Duodenal mucosa (tissue), 2 donors: ENCODE results near the gene NEO1.

Experiments used
- H3K27ac ChIP-seq: one replicate; pipeline ENCODE4 v1.7.0; 2013; ENCODE audit warnings: low read depth, low read length
- H3K27me3 ChIP-seq, 2 donors: one replicate each; pipeline ENCODE4 v1.7.0; 2013; ENCODE audit warnings: low read length in 2 of 2, control low read depth in 1 of 2; ENCODE audit not compliant: insufficient read depth in 2 of 2, control insufficient read depth in 1 of 2
- H3K36me3 ChIP-seq, 2 donors: one replicate each; pipeline ENCODE4 v1.7.0; 2013; ENCODE audit warnings: low read length in 2 of 2, control low read depth in 1 of 2; ENCODE audit not compliant: insufficient read depth in 2 of 2, control insufficient read depth in 1 of 2
- H3K4me1 ChIP-seq, 2 donors: one replicate each; pipeline ENCODE4 v1.7.0; 2013; ENCODE audit warnings: low read length in 2 of 2, control low read depth in 1 of 2; ENCODE audit not compliant: insufficient read depth in 2 of 2, control insufficient read depth in 1 of 2
- H3K4me3 ChIP-seq, 2 donors: one replicate each; pipeline ENCODE4 v1.7.0; 2013; ENCODE audit warnings: low read length in 2 of 2, low read depth in 1 of 2
- H3K9ac ChIP-seq, 2 donors: one replicate each; pipeline ENCODE4 v1.7.0; 2013; ENCODE audit warnings: low read length in 2 of 2, low read depth in 1 of 2
- H3K9me3 ChIP-seq, 2 donors: one replicate each; pipeline ENCODE4 v1.7.0; 2013; ENCODE audit warnings: low read length in 2 of 2, control low read depth in 1 of 2; ENCODE audit not compliant: control insufficient read depth in 1 of 2

The NEO1 gene

GRCh38 chr15:73341886-73342600, 289.8 kb downstream of the NEO1 start:
- no peak overlapping the region for H3K4me3 ChIP-seq
- H3K9ac ChIP-seq, result no peak overlapping the region
- H3K27ac ChIP-seq, result no peak overlapping the region
- H3K36me3 ChIP-seq, result no peaks in the 10 kb centered on the region
- H3K4me1 ChIP-seq, result no peaks in the 10 kb centered on the region
- no peaks in the 10 kb centered on the region for H3K27me3 ChIP-seq
- H3K9me3 ChIP-seq, result no peaks in the 10 kb centered on the region

GRCh38 chr15:73344056-73344455, 291.8 kb downstream of the NEO1 start:
- Histone ChIP-seq H3K9ac (no peak overlapping the region), H3K4me1 (no peaks in the 10 kb centered on the region), H3K36me3 (no peaks in the 10 kb centered on the region), H3K27me3 (no peaks in the 10 kb centered on the region), H3K27ac (no peak overlapping the region), H3K4me3 (no peak overlapping the region), H3K9me3 (no peaks in the 10 kb centered on the region)

- no peaks in the 10 kb centered on the region for H3K27me3 ChIP-seq
- H3K4me1 ChIP-seq, result no peaks in the 10 kb centered on the region
- H3K9me3 ChIP-seq, result no peaks in the 10 kb centered on the region
- H3K27ac ChIP-seq, result no peak overlapping the region
- H3K9ac ChIP-seq, result no peak overlapping the region
- H3K36me3 ChIP-seq, result no peaks in the 10 kb centered on the region
- H3K4me3 ChIP-seq, result no peak overlapping the region
These were observed 293.4 kb downstream of the NEO1 start for GRCh38 chr15:73345658-73346057.

GRCh38 chr15:73346735-73347312, 294.6 kb downstream of the NEO1 start:
- H3K9ac ChIP-seq, result no peak overlapping the region
- no peaks in the 10 kb centered on the region for H3K36me3 ChIP-seq
- no peak overlapping the region for H3K4me3 ChIP-seq
- H3K4me1 ChIP-seq, result no peaks in the 10 kb centered on the region
- no peaks in the 10 kb centered on the region for H3K27me3 ChIP-seq
- H3K27ac ChIP-seq, result no peak overlapping the region
- H3K9me3 ChIP-seq, result no peaks in the 10 kb centered on the region

GRCh38 chr15:73349191-73349590, 296.9 kb downstream of the NEO1 start:
- Histone ChIP-seq H3K9me3 (no peaks in the 10 kb centered on the region), H3K36me3 (no peaks in the 10 kb centered on the region), H3K4me3 (no peak overlapping the region), H3K27ac (no peak overlapping the region), H3K4me1 (no peaks in the 10 kb centered on the region), H3K27me3 (no peaks in the 10 kb centered on the region), H3K9ac (no peak overlapping the region)

- Histone ChIP-seq H3K27me3 (peaks cover 0 to 3% of the 10 kb centered on the region in 2 donors), H3K27ac (no peak overlapping the region), H3K4me1 (no peaks in the 10 kb centered on the region), H3K9me3 (no peaks in the 10 kb centered on the region), H3K4me3 (no peak overlapping the region), H3K36me3 (no peaks in the 10 kb centered on the region), H3K9ac (no peak overlapping the region)
These were observed 299.8 kb downstream of the NEO1 start for GRCh38 chr15:73352082-73352481.

GRCh38 chr15:73353734-73354133, 301.5 kb downstream of the NEO1 start:
- no peaks in the 10 kb centered on the region for H3K9me3 ChIP-seq
- H3K27me3 ChIP-seq, result peaks cover 0 to 3% of the 10 kb centered on the region in 2 donors

GRCh38 chr15:73354241-73354640, 302.0 kb downstream of the NEO1 start:
- no peak overlapping the region for H3K27ac ChIP-seq
- peaks cover 15 to 16% of the 10 kb centered on the region in 2 donors for H3K4me1 ChIP-seq
- no peaks in the 10 kb centered on the region for H3K36me3 ChIP-seq
- H3K9ac ChIP-seq, result no peak overlapping the region
- H3K27me3 ChIP-seq, result peaks cover 0 to 3% of the 10 kb centered on the region in 2 donors
- no peak overlapping the region for H3K4me3 ChIP-seq
- no peaks in the 10 kb centered on the region for H3K9me3 ChIP-seq

More at GRCh38 chr15:73353734-73354133, 301.5 kb downstream of the NEO1 start:
- Histone ChIP-seq H3K27ac (no peak overlapping the region), H3K4me3 (no peak overlapping the region), H3K4me1 (peaks cover 10 to 11% of the 10 kb centered on the region in 2 donors), H3K36me3 (no peaks in the 10 kb centered on the region), H3K9ac (no peak overlapping the region)
